Loucy (cell line): ENCODE results near the gene IQCK.

Experiments
- H2AFZ ChIP-seq: fragments of 200-600 bp; sonication (generic); 2 replicates; pipeline ENCODE4 v1.6.0; 2016; ENCODE audit warnings: antibody characterized with exemption, mild to moderate bottlenecking, low read length, moderate library complexity
- H3F3A ChIP-seq: fragments of 200-600 bp; 2 replicates; pipeline ENCODE4 v1.6.0; 2016; ENCODE audit warnings: antibody characterized with exemption, low read depth, mild to moderate bottlenecking
- H3K27me3 ChIP-seq: fragments of 200-600 bp; sonication (generic); 2 replicates; pipeline ENCODE4 v1.6.1; 2014; ENCODE audit warnings: low read length, mild to moderate bottlenecking; ENCODE audit not compliant: insufficient read depth, poor library complexity, severe bottlenecking
- H3K36me3 ChIP-seq: fragments of 200-600 bp; sonication (generic); 2 replicates; pipeline ENCODE4 v1.6.1; 2016; ENCODE audit warnings: low read length; ENCODE audit not compliant: insufficient read depth
- H3K4me1 ChIP-seq: fragments of 200-600 bp; sonication (generic); 2 replicates; pipeline ENCODE4 v1.5.1; 2014; ENCODE audit warnings: low read length, mild to moderate bottlenecking; ENCODE audit not compliant: insufficient read depth, poor library complexity, severe bottlenecking
- H3K4me2 ChIP-seq: fragments of 200-600 bp; sonication (generic); 2 replicates; pipeline ENCODE4 v1.6.0; 2014; ENCODE audit warnings: antibody characterized with exemption, low read length, low read depth, mild to moderate bottlenecking; ENCODE audit not compliant: poor library complexity, severe bottlenecking
- H3K4me3 ChIP-seq: fragments of 200-600 bp; sonication (generic); 2 replicates; pipeline ENCODE4 v1.5.1; 2014; ENCODE audit warnings: low read length, mild to moderate bottlenecking, mixed read lengths; ENCODE audit not compliant: poor library complexity, severe bottlenecking
- H3K79me2 ChIP-seq: fragments of 200-600 bp; sonication (generic); 2 replicates; pipeline ENCODE4 v1.6.1; 2014; ENCODE audit warnings: low read length; ENCODE audit not compliant: insufficient read depth
- H3K9ac ChIP-seq: fragments of 200-600 bp; sonication (generic); 2 replicates; pipeline ENCODE4 v1.6.0; 2014; ENCODE audit warnings: mild to moderate bottlenecking, low read depth, low read length, moderate library complexity; ENCODE audit not compliant: poor library complexity, severe bottlenecking
- H3K9me2 ChIP-seq: fragments of 200-600 bp; sonication (generic); replicated peaks from 2 replicates; pipeline ENCODE4 v1.6.1; 2016; ENCODE audit warnings: low read depth, low read length, mixed read lengths
- H3K9me3 ChIP-seq: fragments of 200-600 bp; sonication (generic); 2 replicates; pipeline ENCODE4 v1.6.1; 2014; ENCODE audit warnings: mild to moderate bottlenecking, antibody characterized with exemption, low read length, low read depth; ENCODE audit not compliant: insufficient read depth
- H4K20me1 ChIP-seq: fragments of 200-600 bp; sonication (generic); 2 replicates; pipeline ENCODE4 v1.6.0; 2014; ENCODE audit warnings: antibody characterized with exemption, low read length, mild to moderate bottlenecking; ENCODE audit not compliant: insufficient read depth, poor library complexity, severe bottlenecking
- EZH2phosphoT487 ChIP-seq: fragments of 200-600 bp; IDR thresholded peaks from 2 replicates; pipeline ENCODE4 v1.6.1; 2018; ENCODE audit warnings: antibody characterized with exemption, mild to moderate bottlenecking, moderate library complexity, borderline replicate concordance
- TF ChIP-seq, protein P1 (sequence below): fragments of 200-600 bp; sonication (generic); conservative IDR thresholded peaks from 2 replicates; pipeline ENCODE4 v1.5.1; 2014; ENCODE audit warnings: mild to moderate bottlenecking, antibody characterized with exemption, low read length

Gene IQCK

GRCh38 chr16:19749571-19750080, 31.6 kb downstream of the IQCK start:
- Histone ChIP-seq H3K27me3 (no peaks in the 10 kb centered on the region), H2AFZ (no peak overlapping the region), H3F3A (no peaks in the 10 kb centered on the region), H3K9me3 (no peaks in the 10 kb centered on the region), H3K36me3 (no peaks in the 10 kb centered on the region), H3K79me2 (no peaks in the 10 kb centered on the region), H3K4me3 (no peak overlapping the region), H3K9ac (no peak overlapping the region), H3K4me2 (no peak overlapping the region), H4K20me1 (no peaks in the 10 kb centered on the region), H3K4me1 (no peaks in the 10 kb centered on the region), H3K9me2 (no peaks in the 10 kb centered on the region)
- TF ChIP-seq, protein P1, sequence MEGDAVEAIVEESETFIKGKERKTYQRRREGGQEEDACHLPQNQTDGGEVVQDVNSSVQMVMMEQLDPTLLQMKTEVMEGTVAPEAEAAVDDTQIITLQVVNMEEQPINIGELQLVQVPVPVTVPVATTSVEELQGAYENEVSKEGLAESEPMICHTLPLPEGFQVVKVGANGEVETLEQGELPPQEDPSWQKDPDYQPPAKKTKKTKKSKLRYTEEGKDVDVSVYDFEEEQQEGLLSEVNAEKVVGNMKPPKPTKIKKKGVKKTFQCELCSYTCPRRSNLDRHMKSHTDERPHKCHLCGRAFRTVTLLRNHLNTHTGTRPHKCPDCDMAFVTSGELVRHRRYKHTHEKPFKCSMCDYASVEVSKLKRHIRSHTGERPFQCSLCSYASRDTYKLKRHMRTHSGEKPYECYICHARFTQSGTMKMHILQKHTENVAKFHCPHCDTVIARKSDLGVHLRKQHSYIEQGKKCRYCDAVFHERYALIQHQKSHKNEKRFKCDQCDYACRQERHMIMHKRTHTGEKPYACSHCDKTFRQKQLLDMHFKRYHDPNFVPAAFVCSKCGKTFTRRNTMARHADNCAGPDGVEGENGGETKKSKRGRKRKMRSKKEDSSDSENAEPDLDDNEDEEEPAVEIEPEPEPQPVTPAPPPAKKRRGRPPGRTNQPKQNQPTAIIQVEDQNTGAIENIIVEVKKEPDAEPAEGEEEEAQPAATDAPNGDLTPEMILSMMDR: no peak
- TF ChIP-seq EZH2phosphoT487: no peak

DNA sequence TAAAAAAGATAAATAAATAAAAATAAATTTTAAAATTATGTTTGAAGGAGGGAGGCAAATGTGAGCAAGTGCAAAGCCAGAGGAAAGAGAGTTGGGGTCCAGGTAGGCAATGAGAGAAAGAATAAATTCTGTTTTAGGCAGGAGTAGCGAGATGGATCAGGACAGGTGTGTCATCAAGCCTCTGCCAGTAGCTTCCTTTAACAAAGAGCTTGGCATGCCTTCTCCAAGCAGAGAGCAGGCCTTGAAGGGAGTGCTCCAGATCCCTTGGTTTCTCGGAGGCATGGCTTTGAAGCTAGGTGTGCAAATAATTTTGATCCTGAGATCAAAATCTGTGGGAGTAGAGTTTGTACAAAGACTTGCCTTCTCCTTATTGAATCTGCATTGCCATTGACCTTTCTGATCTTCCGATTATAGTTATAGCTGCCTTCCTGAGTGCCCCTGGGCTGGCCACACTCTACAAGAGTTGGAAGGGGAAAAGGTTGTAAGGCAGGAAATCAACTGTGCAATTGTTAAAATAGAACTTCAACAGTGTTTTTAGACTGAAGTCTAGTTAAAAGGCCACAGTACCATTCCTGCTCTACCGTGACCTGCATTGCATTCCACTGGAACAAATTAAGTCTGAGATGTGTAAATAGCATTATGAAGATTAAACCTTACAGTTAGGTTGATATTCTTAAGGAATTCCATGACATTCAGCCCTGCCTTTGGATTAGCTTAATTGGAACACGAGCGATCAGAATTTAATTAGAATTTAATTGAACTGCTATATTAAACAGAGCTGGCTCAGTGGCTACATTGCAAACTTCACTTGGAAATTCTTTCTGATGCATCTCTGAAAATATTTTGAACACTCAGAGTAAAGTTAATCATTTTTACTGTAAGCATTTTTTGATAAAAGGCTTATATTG, 33.7 kb downstream of the IQCK start:
- Histone ChIP-seq H3K4me2 (no peak overlapping the region), H3K9me2 (no peaks in the 10 kb centered on the region), H2AFZ (no peak overlapping the region), H3K27me3 (no peaks in the 10 kb centered on the region), H3F3A (no peaks in the 10 kb centered on the region), H3K9ac (no peak overlapping the region), H3K36me3 (no peaks in the 10 kb centered on the region), H4K20me1 (no peaks in the 10 kb centered on the region), H3K4me3 (no peak overlapping the region), H3K9me3 (no peaks in the 10 kb centered on the region), H3K4me1 (no peaks in the 10 kb centered on the region), H3K79me2 (no peaks in the 10 kb centered on the region)
- no peak for TF ChIP-seq EZH2phosphoT487
- TF ChIP-seq, protein P1: no peak

- Histone ChIP-seq H3K36me3 (no peaks in the 10 kb centered on the region), H3K9me3 (no peaks in the 10 kb centered on the region), H3K4me2 (no peak overlapping the region), H2AFZ (no peak overlapping the region), H3K9me2 (no peaks in the 10 kb centered on the region), H3K4me3 (no peak overlapping the region), H3K27me3 (no peaks in the 10 kb centered on the region), H3K9ac (no peak overlapping the region), H3K4me1 (no peaks in the 10 kb centered on the region), H4K20me1 (no peaks in the 10 kb centered on the region), H3F3A (no peaks in the 10 kb centered on the region), H3K79me2 (no peaks in the 10 kb centered on the region)
- TF ChIP-seq, protein P1: no peak
- TF ChIP-seq EZH2phosphoT487: no peak
Observed at GRCh38 chr16:19753815-19754643, 36.0 kb downstream of the IQCK start.
